HG02973 (cell line): ENCODE data around the gene RIPOR3.
A peak's percentile ranks its signal among the peaks of the same experiment; 100 is the strongest.

Source experiments
- ATAC-seq: cut with Tn5 transposase; IDR thresholded peaks from one replicate; pipeline ENCODE4 v1.9.1; 2021; ENCODE audit warnings: moderate library complexity; ENCODE audit not compliant: unreplicated experiment

RIPOR3 gene, protein sequence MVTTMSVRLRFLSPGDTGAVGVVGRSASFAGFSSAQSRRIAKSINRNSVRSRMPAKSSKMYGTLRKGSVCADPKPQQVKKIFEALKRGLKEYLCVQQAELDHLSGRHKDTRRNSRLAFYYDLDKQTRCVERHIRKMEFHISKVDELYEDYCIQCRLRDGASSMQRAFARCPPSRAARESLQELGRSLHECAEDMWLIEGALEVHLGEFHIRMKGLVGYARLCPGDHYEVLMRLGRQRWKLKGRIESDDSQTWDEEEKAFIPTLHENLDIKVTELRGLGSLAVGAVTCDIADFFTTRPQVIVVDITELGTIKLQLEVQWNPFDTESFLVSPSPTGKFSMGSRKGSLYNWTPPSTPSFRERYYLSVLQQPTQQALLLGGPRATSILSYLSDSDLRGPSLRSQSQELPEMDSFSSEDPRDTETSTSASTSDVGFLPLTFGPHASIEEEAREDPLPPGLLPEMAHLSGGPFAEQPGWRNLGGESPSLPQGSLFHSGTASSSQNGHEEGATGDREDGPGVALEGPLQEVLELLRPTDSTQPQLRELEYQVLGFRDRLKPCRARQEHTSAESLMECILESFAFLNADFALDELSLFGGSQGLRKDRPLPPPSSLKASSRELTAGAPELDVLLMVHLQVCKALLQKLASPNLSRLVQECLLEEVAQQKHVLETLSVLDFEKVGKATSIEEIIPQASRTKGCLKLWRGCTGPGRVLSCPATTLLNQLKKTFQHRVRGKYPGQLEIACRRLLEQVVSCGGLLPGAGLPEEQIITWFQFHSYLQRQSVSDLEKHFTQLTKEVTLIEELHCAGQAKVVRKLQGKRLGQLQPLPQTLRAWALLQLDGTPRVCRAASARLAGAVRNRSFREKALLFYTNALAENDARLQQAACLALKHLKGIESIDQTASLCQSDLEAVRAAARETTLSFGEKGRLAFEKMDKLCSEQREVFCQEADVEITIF

DNA sequence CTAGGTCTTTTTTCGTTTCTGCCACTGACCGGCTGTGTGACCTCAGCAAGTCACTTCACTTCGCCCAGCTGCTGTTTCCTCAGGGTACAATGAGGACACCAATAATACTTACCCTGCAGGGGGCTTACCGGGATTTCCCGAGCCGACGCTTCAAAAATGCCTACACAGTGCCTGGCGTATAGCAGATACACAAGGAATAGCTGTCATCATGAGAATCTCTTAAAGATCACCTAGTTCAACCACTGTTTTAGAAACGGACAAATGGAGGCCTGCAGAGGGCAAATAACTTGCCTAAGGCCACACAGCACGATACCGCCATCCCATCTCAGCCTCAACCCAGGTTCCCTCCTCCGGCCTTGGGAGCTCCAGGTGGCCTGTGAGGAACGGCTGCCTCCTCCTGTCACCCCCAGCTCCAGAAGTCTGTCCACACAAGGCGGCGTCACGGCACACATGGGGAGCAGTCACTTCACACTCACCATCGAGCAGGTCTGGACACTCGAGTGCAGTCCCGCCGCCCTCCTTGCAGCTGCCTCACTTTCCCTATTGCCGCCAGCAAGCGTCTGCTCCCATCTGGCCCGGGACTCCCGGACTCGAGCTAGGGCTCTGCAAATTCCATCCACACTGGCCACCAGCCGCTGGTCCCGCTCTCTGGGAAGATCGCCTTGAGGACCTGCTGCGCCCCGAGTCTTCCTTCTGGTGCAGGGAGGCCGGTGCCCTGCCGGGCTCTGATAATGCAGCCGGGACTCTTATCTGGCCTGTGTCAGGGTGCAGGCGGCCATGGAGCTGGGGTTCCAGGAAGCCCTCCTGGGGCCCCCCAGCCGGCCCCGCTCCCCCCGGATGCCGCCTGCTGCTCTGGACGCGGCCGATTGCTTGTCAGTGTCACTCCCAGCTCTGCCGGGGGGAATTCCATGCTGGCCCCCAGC is at the start of gene RIPOR3:
TSS of gene RIPOR3 (minus strand) at position 893 of the 923 bp plus-strand sequence. CDS start at position 479, 414 bp downstream.
- ATAC-seq, result no peak

DNA sequence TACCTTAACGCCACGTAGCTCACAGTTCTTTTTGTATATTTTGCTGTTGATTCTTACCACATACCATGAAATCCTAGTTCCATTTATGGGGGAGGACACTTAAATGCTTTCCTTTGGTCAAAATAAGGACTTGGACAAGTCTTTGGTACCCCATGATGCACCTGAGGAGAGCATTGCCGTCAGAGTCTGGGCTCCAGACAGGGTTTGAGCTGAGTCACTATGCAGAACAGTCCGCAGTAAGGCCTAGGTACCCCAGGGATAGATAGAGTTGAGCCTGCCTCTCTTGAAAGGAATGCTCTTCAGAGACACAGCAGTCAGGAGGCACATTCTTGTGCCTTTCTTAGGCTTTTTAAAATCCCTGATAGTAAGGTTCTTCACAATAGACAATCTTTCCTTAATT is 46.0 kb upstream of the RIPOR3 start:
- ATAC-seq, result no peak

- ATAC-seq, result no peak
Measured at GRCh38 chr20:50735813-50736212, 44.5 kb upstream of the RIPOR3 start.

DNA sequence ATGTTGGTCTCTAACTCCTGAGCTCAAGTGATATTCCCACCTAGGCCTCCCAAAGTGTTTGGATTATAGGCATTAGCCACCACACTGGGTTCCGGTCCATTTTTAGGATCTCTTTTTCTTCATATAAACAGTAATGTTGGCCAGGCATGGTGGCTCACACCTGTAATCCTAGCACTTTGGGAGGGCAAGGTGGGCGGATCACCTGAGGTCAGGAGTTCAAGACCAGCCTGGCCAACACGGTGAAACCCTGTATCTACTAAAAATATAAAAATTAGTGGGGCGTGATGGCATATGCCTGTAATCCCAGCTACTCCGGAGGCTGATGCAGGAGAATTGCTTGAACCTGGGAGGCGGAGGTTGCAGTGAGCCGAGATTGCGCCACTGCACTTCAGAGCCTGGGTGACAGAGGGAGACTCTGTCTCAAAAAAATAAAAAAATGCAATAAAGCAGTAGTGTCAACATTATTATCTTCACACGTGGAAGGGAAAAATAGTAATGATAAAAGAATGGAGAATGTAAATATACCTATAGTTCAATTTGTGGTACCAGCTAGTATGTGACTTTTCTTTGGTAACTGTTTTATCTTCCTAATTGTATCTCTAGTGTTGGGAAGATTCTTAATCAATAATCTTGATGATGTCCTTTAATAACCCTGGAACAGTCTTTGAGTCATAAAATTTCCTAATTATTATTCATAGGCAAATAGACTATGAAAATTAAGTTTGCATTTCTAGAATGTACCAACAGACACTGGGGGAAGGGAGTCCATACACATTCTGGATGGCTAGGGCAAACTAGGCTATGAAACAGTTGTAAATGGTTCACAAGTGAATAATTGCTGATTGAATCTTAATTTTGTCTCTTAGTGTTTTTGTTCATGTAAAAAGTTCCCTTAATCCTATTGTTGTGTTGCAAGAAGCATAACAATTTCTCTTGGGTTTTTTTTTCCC is 43.7 kb upstream of the RIPOR3 start:
- no peak for ATAC-seq

DNA sequence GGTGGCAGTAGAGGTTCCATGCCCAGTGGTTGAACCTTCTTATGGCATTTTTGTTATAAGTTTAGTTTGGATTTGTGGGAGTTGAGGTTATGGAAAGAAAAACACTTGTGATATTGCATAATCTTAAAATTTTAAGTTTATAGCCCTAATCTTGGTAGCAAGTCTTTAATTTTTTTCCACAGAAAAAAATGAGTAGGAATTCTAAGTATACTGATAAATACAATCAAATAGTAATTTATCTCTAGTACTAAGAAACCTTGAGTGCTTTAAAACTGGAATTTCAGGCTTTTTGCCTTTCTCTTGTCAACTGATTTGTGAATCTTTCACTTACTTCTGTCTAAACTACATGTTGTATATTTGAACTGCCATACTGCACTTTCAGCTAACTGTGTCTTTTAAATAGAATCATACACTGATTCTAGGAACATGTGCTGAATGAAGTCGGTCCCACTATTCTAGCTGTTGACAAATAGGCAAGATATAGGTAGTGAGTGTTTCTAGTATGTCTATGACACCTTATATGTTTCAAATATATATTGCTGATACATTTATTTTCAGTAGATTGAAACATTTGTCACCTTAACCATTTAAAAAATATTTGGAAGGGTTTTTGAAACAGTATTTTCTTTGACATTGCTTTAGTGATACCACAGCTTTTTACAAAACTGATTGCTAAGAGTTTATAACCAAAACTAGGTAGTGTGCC is 42.5 kb upstream of the RIPOR3 start:
- no peak for ATAC-seq

GRCh38 chr20:50731930-50732690 is 40.8 kb upstream of the RIPOR3 start:
- ATAC-seq, result no peak

DNA sequence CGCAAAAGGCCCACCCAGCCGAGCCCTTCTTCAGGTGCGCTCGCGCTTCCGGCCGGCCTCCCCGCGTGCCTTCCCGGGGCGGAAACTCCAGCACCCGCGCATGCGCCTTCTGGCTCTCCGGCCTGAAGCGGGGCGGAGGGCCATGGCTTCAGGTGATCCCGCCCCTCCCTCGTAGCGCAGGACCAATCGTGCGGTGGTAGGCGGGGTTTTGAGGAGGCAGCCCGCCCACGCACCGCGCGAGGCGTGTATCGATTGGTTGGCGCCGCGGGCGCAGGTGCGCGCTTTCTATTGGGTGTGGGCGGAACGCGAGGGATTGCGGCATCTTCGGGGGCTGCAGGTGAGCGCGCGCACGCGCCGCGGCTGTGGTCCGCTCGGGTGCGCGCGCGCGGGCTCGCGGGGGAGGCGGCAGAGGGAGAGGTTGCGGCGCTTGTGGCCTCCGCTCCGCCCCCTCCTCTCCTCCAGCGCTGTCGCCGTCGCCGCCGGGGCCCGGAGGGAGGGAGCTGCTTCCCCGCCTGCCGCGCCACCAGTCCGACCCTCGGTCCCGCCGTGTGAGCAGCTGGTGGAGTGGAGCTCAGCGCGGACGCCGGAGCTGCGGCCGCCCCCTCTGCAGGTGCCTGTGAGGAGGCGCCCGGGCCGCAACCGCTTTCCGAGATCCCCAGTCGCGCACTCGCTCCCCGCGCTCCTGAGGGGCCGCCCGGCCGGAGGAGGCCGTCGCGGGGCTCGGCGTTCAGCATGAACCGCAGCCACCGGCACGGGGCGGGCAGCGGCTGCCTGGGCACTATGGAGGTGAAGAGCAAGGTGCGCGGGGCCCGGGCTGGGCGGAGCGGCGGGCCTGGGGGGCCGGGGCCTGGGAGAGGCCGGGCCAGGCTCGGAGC is 40.0 kb upstream of the RIPOR3 start, which contains the start of gene PARD6B:
TSS of gene PARD6B (plus strand) at position 526 of the 875 bp plus-strand sequence. CDS start at position 733, 207 bp downstream.
- peak; percentile 83 for ATAC-seq

DNA sequence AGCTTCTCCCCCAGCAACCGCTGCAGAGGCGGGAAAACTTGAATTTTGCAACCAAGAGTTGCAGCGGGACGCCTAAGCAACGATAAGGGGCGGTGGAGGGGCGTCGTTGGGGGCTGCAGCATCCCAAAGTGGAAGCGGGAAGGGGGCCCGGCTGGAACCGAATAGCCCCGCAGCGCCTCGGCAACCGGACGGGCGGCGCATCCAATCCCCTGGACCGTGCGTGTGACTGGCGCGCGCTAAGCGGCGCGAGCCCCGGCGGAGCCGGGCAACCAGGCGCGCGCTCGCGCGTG is 39.4 kb upstream of the RIPOR3 start:
- ATAC-seq, result no peak

DNA sequence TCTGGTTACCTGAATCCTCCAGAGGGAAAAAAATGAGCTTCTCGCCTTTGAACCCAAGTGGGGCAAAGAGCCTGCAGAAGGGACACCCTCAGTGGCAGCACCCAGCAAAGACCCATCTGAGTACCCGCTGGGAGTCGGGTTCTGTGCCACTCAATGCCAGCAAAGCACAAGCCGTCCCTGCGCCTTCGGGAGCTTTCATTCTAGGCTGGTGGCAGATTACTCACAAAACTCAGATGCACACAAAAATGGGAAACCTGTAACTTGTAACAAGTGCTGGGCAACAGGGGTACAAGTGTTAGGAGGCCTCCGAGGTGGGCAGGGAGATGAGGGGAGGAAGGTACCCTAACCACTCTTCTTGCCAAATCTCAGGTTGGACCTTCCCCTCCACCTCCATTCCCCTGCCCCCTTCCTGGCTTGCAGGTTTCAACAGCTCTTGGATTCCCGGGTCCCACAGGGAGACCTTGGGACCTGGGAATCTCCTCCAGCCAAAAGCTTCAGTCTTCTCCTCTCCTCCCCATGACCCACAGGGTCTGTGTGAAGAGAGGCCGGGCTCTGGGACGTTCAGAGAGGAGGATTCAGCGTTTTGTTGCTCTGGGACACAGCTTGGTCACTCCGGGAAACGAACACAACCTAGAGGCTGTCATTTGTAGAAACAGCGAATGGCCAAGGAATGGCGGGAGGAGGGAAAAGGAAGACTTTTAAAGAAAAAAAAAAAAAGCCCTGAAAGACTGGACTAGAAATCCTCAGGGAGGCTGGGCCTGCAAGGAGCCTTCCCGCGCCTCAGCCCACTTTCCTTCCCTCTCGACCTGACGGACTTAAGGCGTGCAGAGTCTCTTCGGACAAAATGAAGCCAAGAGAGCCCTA is 38.8 kb upstream of the RIPOR3 start:
- no peak for ATAC-seq

DNA sequence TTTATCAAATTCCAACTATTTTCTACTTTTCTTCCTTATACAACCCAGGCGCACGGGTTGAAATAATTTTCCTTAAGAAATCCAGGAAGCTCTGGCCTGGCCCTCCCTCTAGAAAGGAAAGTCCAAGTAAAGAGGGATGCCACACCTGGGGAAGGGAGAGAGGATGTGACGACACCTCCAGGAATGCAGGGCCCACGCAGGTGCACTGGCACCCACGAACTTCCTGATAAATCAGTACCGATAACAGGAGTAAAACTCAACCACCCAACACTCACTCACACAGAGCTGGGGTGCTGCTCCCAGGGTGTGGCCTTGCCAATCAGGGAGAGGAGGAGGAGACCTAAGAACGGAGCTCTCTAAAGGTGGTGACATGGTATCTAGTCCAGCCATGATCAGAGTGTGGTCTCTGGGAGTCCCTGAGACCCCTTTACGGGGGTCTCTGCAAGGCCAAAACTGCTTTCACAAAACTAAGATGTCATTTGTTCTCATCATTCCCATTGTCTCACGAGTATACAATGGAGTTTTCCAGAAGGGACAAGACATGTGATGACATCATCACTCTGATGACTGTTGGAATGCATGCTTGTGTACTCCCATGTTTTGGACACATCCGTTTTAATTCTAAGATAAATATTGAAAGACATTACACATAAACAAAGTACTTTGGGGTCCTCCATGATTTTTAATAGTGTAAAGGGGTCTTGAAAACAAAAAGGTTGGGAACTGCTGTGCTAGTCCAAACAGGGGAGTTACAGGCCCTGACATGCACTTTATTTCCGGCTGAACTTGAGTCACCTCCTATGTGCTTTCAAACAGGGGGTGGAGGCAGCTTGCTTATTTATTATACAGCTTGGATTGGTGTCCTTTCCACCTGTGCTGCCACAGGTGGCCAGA is 37.9 kb upstream of the RIPOR3 start:
- no peak for ATAC-seq

GRCh38 chr20:50728486-50728980 is 37.2 kb upstream of the RIPOR3 start:
- no peak for ATAC-seq

GRCh38 chr20:50727792-50728485 is 36.6 kb upstream of the RIPOR3 start:
- ATAC-seq, result no peak

DNA sequence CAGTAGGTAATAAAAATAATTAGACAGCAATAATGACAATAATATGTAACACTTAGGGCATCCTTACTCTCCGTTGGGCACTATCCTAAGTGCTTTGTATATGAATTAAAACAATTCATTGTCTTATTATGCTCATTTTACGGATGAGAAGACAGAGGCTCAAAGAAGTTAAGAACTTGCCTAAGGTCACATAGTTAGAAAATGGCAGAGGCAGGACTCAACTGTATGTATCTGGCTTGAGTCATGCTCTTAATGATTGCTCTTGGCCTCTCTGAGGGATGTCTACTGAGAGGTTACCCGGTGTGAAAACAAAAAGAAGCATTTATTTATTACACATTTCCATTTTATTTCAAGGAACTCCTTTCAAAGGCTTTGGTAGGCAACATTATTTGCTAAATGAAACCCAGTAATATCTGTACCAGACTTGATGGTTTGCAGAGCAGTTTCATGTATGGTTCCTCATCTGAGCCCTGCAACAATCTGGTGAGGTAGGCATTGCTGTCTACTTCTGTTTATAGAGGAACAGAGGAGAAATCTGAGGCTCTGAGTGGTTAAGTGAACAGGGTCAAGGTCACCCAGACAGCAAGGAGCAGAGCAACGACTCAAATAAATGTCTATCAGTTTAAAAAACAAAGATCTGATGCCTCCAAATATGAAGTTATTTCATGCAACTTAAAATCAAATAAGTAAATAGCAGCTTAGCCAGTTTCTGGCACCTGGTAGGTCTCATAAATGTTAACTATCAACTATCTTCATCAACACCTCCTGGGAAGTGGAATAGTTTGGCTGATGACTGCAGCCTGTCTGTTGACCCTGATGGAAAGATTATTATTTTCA is 35.8 kb upstream of the RIPOR3 start:
- ATAC-seq, result no peak

DNA sequence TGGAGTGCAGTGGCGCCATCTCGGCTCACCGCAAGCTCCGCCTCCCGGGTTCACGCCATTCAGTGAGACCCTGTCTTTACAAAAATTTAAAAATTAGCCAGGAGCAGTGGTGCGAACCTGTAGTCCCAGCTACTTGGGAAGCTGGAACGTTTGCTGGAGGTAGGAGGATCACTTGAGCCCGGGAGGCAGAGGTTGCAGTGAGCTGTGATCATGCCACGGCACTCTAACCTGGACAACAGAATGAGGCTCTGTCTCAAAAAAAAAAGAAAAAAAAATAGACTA is 34.3 kb upstream of the RIPOR3 start:
- no peak for ATAC-seq
